ENCODE results near the gene QPCTL. TPM values are rescaled to one million over a fixed set of nuclear protein-coding genes. Genes with fewer than 3 reads are reported as not detected.

Gene QPCTL
- total and polyA plus RNA-seq, 2 experiments from 2014 or later = 10.3 to 11.0 TPM

GRCh38 chr19:45691516-45692186, 815 bp upstream of the QPCTL start, which contains the start of gene SNRPD2:
Gene SNRPD2, minus strand, starts transcription at chr19:45691953. Its CDS starts 65 bp downstream, at chr19:45691888.
- Histone ChIP-seq H3K79me2 (peaks cover 19% of the 10 kb centered on the region), H3K4me2 (peak within 1 kb of the TSS; percentile 97), H3K27me3 (no peaks in the 10 kb centered on the region), H3K9me3 (ENCODE audit: low read depth) (no peaks in the 10 kb centered on the region), H3K4me3 (peak within 1 kb of the TSS; percentile 65), H4K20me1 (ENCODE audit: insufficient read depth, poor library complexity, severe bottlenecking) (no peaks in the 10 kb centered on the region), H2AFZ (peak within 1 kb of the TSS; percentile 60), H3K4me1 (ENCODE audit: insufficient read depth) (no peaks in the 10 kb centered on the region), H3K27ac (peak within 1 kb of the TSS; percentile 88), H3K9me2 (replicated peaks; ENCODE audit: insufficient read depth) (no peaks in the 10 kb centered on the region), H3K36me3 (replicated peaks; ENCODE audit: insufficient read depth, low read depth) (no peaks in the 10 kb centered on the region)
- TF ChIP-seq CTCF (IDR thresholded peaks at IDR 0.05; ENCODE audit: poor library complexity) (no peak), EZH2 (IDR thresholded peaks at IDR 0.05; ENCODE audit: borderline replicate concordance) (no peak), EZH2phosphoT487 (IDR thresholded peaks at IDR 0.05; ENCODE audit: low read depth, severe bottlenecking, unreplicated experiment) (no peak)
- WGBS (ENCODE audit: low lambda C conversion rate, missing lambda C conversion rate) = under 1% methylated on average over 34 of the region's 36 CpGs
- DNase-seq (ENCODE audit: low spot score) = peak; percentile 97

DNA sequence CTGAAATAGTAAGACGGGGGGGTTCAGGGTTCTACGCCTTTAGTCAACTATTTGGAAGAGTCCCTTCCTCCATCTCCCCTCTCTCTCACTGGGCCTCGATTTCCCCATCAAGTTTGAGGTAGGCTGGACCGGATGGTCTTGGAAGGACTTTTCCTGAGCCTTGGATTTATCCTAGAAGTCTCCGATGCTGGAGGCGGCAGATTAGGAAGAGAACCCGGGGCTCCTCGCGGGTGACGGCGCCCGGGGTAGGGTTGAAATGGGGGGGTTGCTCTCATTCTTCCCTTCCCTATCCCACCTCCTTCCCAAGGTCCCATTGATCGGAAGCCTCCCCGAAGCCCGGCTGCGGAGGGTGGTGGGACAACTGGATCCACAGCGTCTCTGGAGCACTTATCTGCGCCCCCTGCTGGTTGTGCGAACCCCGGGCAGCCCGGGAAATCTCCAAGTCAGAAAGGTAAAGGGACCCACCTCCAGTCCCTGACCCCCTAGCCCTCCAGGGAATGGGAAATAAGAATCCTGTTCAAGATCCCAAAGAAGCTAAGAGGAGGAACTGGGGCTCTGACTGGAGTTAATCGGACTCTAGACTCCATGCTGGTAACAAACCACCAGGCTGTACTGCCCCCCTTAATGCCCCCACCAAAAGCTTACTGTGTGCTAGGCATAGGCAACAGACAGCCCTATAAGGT, 781 bp downstream of the QPCTL start:
- H3K36me3 ChIP-seq (replicated peaks; ENCODE audit: insufficient read depth, low read depth) = no peaks in the 10 kb centered on the region
- H3K9me2 ChIP-seq (replicated peaks; ENCODE audit: insufficient read depth) = no peaks in the 10 kb centered on the region
- H3K4me3 ChIP-seq = peak overlapping the region; percentile 49
- TF ChIP-seq CTCF (IDR thresholded peaks at IDR 0.05; ENCODE audit: poor library complexity) = peak; percentile 94
- no peak for TF ChIP-seq EZH2 (IDR thresholded peaks at IDR 0.05; ENCODE audit: borderline replicate concordance)
- TF ChIP-seq EZH2phosphoT487 (IDR thresholded peaks at IDR 0.05; ENCODE audit: low read depth, severe bottlenecking, unreplicated experiment) = no peak
- peaks cover 19% of the 10 kb centered on the region for H3K79me2 ChIP-seq
- H3K27ac ChIP-seq = peak overlapping the region; percentile 82
- no peaks in the 10 kb centered on the region for H3K4me1 ChIP-seq (ENCODE audit: insufficient read depth)
- WGBS (ENCODE audit: low lambda C conversion rate, missing lambda C conversion rate) = 3% methylated on average over 21 of the region's 22 CpGs
- peak overlapping the region; percentile 97 for H3K4me2 ChIP-seq
- no peaks in the 10 kb centered on the region for H4K20me1 ChIP-seq (ENCODE audit: insufficient read depth, poor library complexity, severe bottlenecking)
- H3K27me3 ChIP-seq = no peaks in the 10 kb centered on the region
- H2AFZ ChIP-seq = peak overlapping the region; percentile 28
- no peaks in the 10 kb centered on the region for H3K9me3 ChIP-seq (ENCODE audit: low read depth)
- DNase-seq (ENCODE audit: low spot score) = peak; percentile 89

DNA sequence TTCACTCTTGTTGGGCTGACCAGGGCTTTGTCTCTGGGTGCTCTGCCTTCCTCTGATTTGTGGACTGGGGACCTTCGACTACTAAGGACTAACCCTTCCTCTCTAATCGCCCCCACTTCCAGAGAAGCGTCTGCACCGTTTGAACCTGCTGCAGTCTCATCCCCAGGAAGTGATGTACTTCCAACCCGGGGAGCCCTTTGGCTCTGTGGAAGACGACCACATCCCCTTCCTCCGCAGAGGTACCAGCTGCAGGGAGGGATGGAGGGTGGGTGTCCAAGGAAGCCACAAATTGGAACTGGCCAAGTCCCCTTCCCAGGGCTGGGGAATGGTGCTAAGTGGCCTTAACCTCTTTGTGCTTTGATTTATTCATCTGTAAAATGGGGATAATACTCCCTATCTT, 9.2 kb downstream of the QPCTL start:
- 90% methylated on average over 7 of the region's 7 CpGs for WGBS (ENCODE audit: low lambda C conversion rate, missing lambda C conversion rate)
- Histone ChIP-seq H3K4me1 (ENCODE audit: insufficient read depth) (no peaks in the 10 kb centered on the region), H3K9me2 (replicated peaks; ENCODE audit: insufficient read depth) (no peaks in the 10 kb centered on the region)

More for the DNA sequence above, 9.2 kb downstream of the QPCTL start:
- H2AFZ ChIP-seq = no peak overlapping the region
- TF ChIP-seq EZH2phosphoT487 (IDR thresholded peaks at IDR 0.05; ENCODE audit: low read depth, severe bottlenecking, unreplicated experiment) (no peak), EZH2 (IDR thresholded peaks at IDR 0.05; ENCODE audit: borderline replicate concordance) (no peak), CTCF (IDR thresholded peaks at IDR 0.05; ENCODE audit: poor library complexity) (no peak)
- no peak for DNase-seq (ENCODE audit: low spot score)
- no peaks in the 10 kb centered on the region for H3K36me3 ChIP-seq (replicated peaks; ENCODE audit: insufficient read depth, low read depth)
- no peak overlapping the region for H3K27ac ChIP-seq
- H3K79me2 ChIP-seq = no peaks in the 10 kb centered on the region
- no peak overlapping the region for H3K4me2 ChIP-seq
- no peak overlapping the region for H3K4me3 ChIP-seq
- H3K9me3 ChIP-seq (ENCODE audit: low read depth) = no peaks in the 10 kb centered on the region
- no peaks in the 10 kb centered on the region for H4K20me1 ChIP-seq (ENCODE audit: insufficient read depth, poor library complexity, severe bottlenecking)
- no peaks in the 10 kb centered on the region for H3K27me3 ChIP-seq
